ENCODE data around the gene NINJ1.

The NINJ1 gene, protein sequence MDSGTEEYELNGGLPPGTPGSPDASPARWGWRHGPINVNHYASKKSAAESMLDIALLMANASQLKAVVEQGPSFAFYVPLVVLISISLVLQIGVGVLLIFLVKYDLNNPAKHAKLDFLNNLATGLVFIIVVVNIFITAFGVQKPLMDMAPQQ

DNA sequence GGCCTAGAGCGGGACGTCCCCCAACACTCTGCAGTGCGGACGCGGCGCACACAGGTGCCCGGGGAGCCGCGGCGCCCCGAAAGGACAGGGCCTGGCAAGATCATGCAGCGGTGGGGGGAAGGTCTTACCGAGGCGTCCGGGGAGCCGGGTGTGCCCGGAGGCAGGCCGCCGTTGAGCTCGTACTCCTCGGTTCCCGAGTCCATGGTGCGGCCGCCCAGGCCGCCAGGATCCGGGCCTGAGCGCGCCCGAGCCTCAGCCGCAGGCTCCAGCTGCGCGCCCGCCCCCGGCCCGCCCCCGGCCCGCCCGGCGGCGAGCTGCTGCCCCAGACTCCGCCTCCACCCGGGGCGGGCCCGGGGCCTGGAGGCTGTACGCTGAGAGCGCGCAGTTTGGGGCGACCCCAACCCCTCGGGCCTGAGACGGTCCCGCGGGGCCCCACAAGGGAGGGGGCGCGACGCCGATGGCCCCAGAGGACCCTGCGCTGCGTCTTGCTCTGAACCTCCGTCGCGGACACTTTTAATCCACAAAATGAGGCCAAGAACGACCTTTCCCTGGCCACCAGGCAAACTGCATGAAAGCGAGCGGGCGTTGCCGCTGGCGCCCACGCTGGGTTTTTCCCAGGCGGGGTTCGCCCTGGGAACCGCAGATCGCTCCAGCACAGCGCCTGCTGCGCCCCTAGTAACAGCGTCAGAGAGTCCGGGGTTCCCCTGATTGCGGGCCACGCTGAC, at the start of gene NINJ1:
Gene NINJ1, minus strand, starts transcription at position 237 of the 725 bp plus-strand sequence. Its CDS starts 34 bp downstream, at position 203.
- no peak for DNase-seq

DNA sequence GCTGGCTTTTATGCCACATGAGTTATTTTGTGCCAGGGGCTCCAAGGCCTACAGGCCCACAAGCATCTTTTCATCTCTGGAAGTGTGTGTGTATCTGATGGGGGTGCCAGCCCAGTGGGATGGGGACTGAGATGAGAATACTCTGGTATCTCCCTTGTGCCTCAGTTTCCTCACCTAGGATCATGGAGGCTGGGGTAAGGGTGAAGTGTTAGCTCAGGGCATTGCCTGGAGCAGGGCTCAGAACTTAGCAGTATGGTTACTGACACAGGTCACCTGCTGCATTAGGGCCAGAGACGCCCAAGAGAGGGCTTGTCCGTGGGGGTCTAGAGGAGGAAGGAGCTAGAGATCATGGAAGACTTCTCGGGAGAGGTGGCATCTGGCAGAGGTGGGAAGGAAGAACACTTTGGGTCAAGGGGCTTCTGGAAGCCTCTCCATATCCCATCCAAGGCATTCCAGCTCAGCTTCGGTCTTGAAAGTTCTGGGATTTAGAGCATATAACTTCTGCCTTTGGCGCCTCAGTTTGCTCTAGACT, 49.1 kb upstream of the NINJ1 start:
- DNase-seq = no peak

DNA sequence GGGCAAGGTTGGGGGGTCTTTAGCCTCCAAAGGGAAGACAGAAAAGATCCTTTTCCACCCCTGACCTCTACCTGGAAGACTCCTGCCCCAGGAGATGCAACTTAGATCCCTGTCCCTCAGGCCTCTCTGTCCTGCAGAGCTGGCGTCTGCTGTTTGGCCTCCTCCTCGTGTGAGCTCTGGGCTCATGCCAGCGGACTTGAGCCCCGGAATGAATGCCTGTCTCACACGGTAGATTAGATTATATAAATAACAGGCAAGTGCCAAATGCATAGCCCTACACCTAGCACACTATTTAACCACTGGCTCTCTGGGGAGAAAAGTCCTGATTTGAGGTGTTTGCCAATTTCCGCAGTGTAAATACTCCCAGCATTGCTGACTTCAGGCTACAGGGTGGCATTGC, 48.5 kb upstream of the NINJ1 start:
- no peak for DNase-seq

DNA sequence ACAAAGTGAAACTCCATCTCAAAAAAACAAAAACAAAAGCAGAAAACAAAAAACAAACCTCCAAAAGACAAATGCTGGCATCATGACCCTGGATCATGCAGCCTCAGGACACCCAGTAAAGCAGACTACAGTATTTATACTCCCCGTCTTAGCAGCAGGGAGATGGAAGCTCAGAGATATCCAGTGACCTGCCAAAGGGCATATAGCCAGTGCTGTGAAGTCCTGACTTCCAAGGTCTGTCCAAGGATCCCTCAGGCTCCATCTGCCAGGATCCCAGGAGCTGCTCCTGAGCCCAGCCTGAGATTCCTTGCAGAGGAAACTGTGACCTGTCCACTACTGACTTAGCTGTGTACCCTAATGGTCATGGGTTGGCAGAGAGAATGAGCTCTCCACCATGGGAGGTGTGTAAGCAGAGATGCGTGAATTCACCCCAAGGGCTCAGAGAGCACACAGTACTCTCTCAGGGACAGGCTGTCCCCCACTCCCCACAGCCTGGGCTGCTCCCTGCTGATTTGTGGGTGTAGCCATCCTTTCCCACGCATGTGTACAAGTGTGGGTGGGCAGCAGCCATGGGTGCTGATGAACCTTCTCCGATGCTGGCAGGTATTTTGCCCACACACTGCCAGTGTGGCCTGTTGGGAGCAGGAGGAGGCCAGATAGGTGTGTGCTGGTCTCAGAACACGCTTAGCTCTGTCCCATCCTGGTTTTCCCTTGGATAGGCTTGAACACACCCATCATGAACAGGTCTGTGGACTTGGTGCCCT, 47.8 kb upstream of the NINJ1 start:
- DNase-seq = no peak

DNA sequence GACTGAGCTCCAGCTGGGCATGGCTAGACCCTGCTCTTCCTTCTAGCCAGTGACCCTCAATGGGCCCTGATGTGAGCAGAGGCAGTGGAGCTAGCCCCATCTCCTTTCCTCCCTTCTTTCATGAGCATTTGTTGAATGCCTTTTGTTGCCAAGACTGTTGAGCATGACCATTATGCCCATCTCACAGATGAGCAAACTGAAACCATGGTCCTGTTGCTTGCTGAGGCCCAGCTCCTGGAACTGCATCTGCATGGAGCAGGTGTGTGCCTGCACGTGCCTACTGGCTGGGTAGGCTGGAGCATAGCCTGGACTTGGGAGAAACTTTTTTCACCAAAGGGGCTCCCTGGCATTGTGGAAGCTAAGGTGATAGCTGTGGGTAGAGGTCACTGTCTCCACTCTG, 46.9 kb upstream of the NINJ1 start:
- DNase-seq = no peak

DNA sequence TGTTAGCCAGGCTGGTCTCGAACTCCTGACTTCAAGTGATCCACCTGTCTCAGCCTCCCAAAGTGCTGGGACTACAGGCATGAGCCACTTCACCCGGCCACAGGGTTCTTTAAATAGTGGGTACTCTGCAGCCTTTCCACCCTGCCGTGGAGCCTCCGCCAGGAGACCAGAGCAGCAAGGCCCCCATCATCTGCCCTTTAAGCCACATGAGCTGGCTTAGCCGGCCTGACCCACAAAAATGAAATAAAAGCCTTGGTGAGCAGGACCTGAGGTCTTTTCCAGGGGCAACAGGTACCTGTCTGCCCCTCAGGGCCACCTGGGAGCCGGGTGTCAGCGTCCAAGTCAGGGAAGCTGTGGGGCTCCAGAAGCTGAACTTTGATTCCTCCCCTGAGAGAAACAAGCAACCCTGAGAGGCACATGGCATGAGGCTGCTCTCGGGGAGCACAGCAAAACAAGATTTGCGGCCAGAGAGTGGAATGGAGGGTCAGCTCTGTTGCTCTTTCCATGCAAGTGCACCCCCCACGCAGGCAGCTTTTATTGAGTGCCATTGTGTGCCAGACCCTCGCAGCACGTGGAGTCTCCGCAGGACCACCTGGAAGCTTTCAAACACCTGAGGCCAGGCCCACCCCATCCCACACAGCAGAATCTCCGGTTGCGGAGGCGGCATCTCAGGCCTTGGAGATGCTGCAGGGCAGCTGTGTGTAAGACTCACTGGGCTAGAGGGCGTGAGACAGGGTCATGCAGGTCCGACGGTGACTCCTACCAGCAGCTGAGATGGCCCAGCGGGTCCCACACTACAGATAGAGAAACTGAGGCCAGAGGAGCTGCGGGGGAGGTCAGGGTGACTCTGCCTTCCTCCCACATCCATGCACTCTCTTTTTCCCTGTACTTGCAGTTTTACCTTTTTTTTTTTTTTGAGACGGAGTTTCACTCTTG, 45.1 kb upstream of the NINJ1 start:
- no peak for DNase-seq

DNA sequence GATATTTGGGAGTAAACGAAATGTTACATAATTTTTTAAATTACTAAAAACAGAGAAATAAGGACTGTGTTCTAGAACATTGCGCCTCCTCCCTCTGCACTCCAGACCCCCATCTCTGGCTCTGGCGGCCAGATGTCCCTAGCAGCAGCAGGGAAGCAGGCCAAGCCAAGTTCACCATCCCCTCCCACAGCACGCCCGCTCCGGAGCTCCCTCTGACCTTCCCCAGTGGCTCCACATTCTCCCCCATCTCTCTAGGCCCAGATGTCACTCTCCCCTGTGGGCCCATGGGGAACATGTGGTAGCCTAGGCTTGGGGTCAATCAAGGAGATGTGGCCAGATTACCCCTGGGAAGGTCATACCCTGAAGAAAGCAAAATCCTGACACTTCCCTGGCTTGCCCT, 43.6 kb upstream of the NINJ1 start:
- DNase-seq = no peak

DNA sequence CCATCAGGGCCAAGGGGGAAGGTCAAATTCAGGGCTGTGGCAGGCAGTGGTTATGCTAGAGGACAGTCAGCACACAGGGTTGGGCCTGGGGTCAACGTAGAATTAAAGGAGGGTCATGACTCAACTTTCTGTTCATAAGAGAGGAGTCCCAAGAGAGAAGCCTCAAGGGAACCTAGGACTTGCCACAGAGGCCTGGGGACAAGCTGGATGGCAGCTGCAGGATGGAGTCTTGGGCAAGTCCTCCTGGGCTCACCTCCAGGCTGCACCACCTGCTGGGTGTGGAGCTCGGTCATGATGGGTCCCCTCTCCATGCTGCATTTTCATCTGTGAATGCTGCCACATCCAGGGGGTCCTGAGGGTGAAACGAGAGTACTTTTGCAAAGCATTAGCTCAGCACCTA, 40.9 kb upstream of the NINJ1 start:
- DNase-seq = no peak

DNA sequence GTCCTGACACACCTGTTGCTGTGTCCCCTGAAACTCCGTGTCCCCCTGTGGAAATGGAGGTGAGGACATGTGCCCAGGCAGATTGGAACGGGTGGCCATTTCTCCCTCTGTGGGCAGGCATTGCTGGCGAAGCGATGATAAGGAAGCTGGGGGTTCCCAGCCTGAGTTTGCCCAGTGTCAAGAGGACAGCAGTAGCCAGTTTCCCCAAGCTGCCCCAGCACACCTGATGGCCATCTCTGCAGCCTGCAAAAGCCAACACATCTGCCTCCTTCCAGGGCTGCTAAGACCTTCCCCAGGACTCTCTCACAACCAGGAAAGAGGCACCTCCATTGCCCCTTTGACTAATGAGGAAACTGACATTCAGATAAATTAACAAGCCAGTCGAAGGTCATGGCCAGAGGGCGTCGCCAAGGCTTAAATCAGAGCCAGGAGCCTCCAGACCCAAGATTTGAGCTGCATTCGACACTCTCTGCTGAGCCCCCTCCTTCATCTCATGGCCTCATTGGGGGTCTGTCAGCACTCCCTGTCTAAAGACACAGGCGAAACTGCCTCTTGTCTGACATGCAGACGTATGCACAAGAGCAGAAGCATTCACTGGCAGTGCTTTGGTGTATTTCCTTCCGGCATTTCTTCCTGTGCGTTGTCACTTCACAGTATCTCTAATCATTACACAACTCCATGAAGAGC, 39.5 kb upstream of the NINJ1 start:
- no peak for DNase-seq

DNA sequence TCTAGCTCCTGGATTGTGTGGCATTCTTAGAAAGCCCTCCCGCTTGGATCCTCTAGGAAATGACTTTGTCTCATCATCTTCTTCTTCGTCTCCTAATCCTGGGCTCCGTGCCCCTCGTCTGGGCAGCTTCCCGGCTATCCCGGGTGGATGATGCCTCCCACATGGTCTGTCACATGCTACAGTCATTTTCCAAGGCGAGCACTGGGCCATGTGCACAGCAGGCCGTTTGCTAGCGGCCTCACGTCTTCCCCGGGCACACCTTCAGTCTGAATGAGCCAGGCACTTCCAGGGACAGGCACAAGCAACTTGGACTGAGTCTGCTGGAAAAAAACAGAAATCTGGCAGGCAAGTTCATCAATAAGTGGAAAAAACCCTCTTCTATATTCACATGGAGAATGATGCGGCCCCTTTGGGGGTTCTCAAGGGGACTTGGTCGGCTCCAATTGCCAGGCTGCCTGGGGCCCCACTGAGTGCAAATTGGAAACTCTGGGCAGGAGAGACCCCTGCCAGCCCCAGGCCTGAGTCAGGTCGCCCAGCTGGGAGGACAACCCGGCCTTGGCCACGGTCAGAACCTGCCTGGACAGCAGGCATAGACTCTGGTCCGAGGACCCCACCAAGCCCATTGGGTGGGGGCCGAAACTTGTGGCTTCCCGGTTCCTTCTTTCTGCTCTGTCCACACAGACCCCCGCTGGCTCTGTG, 38.8 kb upstream of the NINJ1 start:
- DNase-seq = no peak

DNA sequence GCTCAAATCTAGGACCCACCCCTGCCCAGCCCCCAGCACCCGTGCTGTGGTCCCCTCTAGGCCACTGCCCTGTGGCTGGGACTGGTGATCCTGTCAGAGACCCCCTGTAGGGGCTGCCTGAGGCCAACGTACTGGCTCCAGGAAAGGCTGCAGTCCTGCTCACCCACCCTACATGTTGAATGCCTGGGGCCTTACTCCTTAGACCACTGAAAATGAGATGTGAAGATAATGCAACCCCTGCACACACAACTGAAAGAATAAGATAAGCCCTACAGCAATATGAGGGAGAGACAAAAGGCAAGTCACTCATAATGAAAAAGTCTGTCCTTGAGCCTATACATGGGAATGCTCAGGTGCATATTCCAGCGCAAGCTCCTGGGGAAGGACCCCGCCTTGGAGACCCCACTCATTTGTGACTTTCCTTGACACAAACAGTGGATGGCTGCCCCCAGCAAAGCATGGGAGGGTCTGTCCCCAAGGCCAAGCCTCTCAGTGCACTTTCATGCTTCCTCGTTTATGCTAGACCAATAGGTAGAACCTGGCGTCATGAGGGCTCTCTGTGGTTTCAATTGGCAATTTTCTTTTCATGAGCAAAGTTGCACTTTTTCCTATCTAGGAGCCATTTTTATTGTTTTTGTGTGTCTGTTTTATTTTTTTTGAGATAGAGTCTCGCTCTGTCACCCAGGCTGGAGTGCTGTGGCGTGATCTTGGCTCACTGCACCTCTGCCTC, 37.4 kb upstream of the NINJ1 start:
- no peak for DNase-seq

DNA sequence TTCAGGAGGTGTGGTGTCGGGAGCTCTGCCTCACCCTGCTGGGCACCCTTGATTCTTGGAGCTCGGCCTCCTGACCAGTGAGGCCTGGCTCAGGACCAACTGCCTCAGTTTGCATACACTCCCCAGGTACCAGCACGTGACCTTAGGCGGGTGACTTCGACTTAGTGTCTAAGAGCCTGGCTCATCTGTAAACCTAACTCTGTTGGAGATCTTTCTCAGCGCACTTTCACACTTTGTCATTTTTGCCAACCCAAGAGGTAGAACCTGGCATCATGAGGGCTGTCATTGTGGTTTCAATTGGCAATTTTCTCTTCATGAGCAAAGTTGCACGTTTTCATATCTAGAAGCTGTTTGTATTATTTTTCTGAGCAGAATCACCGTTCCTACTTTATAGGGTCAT, 36.5 kb upstream of the NINJ1 start:
- no peak for DNase-seq

DNA sequence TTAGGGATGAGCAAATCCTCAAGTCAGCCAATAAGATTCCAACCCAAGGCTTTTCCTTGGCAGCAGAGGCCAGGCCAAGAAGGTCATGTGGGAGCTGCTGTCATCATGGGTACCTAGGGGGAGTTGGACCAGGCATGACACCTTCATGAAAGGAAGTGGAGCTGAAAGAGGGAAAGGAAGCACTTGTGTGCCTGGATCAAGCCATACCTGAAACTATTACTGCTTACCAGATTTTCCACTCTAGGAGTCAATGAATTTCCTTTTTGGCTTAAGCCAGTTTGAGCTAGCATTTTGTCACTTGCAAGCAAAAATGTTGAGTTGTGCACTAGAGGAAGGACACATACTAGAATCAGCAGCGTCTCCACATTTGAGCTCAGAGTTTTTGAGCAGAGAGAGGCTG, 35.4 kb upstream of the NINJ1 start:
- DNase-seq = no peak

DNA sequence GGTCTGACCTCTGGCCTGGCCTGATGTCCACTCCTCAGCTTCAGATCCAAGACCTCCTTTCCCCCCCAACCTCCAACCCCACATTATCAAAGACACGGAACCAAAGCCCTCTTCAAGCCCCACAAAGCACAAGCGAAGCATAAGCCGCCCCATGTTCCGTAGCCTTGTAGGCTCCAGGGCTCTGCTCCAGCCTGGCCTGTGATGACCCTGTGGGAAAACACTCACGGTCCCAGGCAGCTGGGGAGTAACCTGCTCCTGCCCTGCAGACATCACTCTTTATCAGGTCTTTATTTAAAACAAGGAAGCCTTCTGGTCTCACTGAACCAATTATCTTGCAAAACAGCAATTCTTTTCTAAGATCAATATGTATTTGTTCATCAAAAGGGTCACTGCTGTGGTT, 34.5 kb upstream of the NINJ1 start:
- DNase-seq = no peak

DNA sequence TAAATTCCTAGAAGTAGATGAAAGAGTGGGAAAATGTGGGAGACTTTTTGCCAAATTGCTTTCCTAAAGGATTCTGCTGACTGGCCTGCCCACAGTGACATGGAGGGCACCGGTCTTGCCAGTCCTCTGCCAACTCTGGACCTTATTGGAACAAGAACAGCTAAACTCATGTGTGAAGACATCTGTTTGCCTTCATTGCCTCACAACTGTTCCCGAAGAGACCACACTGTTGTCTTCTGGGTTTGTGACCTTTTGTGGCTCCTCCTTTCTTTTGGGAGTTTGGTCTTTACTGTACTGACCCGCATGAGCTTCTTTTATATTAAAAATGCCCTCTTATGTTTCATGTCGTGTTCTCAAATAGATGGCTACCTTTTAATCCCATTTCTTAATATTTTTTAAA, 33.8 kb upstream of the NINJ1 start:
- no peak for DNase-seq

DNA sequence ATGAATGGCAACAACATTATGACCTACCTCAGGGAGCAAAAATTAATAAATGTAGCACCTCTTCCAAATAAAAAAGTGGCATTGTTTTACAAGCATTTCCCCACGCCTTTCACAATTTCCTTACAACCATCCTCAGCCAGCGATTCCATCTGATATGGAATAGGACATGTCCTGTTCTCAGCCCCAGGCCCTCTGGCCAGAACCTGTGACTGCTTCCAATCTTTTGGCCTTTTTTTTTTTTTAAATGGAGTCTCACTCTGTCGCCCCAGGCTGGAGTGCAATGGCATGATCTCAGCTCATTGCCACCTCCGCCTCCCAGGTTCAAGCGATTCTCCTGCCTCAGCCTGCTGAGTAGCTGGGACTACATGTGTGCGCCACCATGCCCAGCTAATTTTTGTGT, 33.1 kb upstream of the NINJ1 start:
- no peak for DNase-seq

DNA sequence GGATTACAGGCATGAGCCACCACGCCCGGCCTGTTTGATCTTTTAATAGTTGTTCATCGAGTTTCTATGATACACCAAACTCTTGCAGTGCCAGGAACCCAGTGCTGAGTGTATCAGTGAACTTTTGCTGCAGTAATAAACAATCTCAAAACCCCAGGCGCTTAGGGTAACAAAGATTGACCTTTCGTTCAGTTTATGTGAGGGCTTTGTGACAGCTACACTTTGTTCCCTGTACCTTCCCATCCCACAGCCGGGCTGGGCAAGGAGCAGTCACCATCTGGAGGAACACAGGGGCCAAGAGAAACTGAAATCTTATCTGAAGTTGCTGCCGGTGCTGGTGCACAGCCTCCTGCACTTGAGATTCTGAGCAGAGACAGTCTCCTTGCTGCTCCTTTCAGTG, 32.6 kb upstream of the NINJ1 start:
- DNase-seq = no peak

DNA sequence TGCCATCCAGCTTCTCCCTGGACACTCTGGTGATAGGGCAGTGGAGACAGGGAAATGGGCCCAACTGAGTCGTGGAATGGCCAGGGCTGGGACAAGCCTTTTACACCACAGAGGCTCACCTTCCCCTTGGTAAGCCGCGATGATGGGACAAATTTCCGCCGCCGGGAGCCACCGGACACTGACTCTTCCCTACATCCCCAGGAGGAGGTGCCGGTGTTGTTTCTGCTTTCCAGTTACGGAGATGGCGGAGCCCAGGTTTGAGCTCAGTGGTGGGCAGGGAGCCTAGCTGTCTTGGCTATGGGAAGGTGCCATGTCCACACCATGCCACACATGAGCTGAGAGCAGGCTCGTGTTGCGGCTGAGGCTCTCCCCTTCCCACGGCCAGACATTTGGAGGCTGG, 30.0 kb upstream of the NINJ1 start:
- DNase-seq = no peak

DNA sequence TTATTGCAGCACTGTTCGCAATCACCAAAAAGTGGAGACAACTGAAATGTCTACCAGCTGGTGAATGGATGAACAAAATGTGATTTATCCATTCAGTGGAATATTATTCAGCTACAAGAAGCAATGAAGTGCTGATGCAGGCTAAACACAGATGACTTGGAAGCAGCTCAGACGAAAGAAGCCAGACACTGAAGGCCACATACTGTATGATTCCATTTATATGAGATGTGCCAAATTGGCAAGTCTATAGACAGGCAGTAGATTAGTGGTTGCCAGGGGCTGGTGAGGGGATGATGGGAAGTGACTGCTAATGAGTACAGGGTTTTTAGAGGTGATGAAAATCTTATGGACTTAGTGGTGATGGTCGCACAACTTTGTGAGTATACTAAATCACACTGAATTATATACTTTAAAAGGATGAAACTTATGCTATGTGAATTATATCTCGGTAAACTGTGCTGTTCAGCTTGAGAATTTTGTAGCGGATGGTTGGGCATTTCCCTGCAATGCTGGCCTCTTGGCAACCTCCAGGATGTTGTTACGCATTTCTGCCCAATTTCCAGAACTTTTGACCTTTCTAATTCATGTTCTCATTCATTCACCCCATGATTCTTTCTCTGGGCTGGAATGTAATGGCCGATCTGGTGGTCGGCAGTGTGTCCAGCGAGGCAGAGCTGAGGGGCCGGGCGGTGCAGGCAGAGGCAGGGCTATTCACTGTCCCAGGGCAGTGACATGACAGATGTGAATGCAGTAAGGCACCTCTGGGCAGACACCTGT, 27.9 kb upstream of the NINJ1 start:
- DNase-seq = no peak

Measured in NCI-H2107 (cell line).